Measurements from ENCODE around the gene ATG7.

The ATG7 gene

DNA sequence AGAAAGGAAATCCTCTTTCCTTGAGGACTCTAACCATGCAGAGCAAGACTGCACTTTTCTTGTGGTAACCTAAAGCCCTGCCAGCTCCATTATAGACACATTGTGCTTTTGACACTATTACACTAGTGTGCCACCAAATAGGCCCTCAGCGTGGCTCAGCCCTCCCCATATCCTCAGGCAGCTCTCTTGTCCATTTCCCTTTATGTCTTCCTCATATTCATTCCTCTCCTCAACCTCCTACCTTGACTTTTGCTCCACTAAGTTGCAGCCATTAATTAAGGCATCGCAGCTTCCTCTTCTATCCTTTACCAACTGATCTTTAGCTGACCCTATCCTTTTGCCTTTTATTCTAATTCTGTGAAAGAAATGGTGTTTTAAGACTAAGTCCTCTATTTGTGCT, 3.7 kb downstream of the ATG7 start:
- Histone ChIP-seq H3K9me3 (replicated peaks; ENCODE audit: insufficient read depth, low read length) (no peaks in the 10 kb centered on the region), H3K27me3 (replicated peaks; ENCODE audit: insufficient read depth, low read length) (no peaks in the 10 kb centered on the region), H3K79me2 (ENCODE audit: low read length) (peaks cover 57% of the 10 kb centered on the region), H3K4me3 (ENCODE audit: low read length) (no peak overlapping the region), H4K20me1 (ENCODE audit: insufficient read depth, low read length) (no peaks in the 10 kb centered on the region), H2AFZ (ENCODE audit: low read length) (no peak overlapping the region), H3K9ac (ENCODE audit: low read length) (no peak overlapping the region), H3K4me2 (ENCODE audit: low read depth, low read length) (no peak overlapping the region), H3K27ac (ENCODE audit: low read length) (no peak overlapping the region), H3K4me1 (ENCODE audit: low read length) (peaks cover 10% of the 10 kb centered on the region), H3K9me2 (replicated peaks; ENCODE audit: insufficient read depth, low read length) (no peaks in the 10 kb centered on the region), H3K36me3 (replicated peaks; ENCODE audit: insufficient read depth, low read length) (0 out of 2 replicates have a peak, but pooled peaks cover under 1% of the 10 kb centered on the region), H3F3A (ENCODE audit: insufficient read depth, low read length) (no peaks in the 10 kb centered on the region)
- no peak for DNase-seq
- TF ChIP-seq, protein P1, sequence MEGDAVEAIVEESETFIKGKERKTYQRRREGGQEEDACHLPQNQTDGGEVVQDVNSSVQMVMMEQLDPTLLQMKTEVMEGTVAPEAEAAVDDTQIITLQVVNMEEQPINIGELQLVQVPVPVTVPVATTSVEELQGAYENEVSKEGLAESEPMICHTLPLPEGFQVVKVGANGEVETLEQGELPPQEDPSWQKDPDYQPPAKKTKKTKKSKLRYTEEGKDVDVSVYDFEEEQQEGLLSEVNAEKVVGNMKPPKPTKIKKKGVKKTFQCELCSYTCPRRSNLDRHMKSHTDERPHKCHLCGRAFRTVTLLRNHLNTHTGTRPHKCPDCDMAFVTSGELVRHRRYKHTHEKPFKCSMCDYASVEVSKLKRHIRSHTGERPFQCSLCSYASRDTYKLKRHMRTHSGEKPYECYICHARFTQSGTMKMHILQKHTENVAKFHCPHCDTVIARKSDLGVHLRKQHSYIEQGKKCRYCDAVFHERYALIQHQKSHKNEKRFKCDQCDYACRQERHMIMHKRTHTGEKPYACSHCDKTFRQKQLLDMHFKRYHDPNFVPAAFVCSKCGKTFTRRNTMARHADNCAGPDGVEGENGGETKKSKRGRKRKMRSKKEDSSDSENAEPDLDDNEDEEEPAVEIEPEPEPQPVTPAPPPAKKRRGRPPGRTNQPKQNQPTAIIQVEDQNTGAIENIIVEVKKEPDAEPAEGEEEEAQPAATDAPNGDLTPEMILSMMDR (IDR thresholded peaks at IDR 0.05; ENCODE audit: low read length): no peak
- no peak for TF ChIP-seq EZH2phosphoT487 (IDR thresholded peaks at IDR 0.05; ENCODE audit: low read length)
- TF ChIP-seq EZH2 (optimal IDR thresholded peaks at IDR 0.05; ENCODE audit: low read depth, low read length): no peak

GRCh38 chr3:11276901-11277300, 4.7 kb downstream of the ATG7 start:
- no peak overlapping the region for H3K4me2 ChIP-seq (ENCODE audit: low read depth, low read length)
- no peaks in the 10 kb centered on the region for H4K20me1 ChIP-seq (ENCODE audit: insufficient read depth, low read length)
- no peak overlapping the region for H3K27ac ChIP-seq (ENCODE audit: low read length)
- no peaks in the 10 kb centered on the region for H3K27me3 ChIP-seq (replicated peaks; ENCODE audit: insufficient read depth, low read length)
- no peak overlapping the region for H3K4me3 ChIP-seq (ENCODE audit: low read length)
- no peak for DNase-seq
- no peaks in the 10 kb centered on the region for H3F3A ChIP-seq (ENCODE audit: insufficient read depth, low read length)
- no peak overlapping the region for H3K9ac ChIP-seq (ENCODE audit: low read length)
- no peak overlapping the region for H2AFZ ChIP-seq (ENCODE audit: low read length)
- peaks cover 5% of the 10 kb centered on the region; the same call in 1 of the 2 replicates for H3K4me1 ChIP-seq (ENCODE audit: low read length)
- 0 out of 2 replicates have a peak, but pooled peaks cover 3% of the 10 kb centered on the region for H3K36me3 ChIP-seq (replicated peaks; ENCODE audit: insufficient read depth, low read length)
- TF ChIP-seq EZH2phosphoT487 (IDR thresholded peaks at IDR 0.05; ENCODE audit: low read length): no peak
- no peak for TF ChIP-seq EZH2 (optimal IDR thresholded peaks at IDR 0.05; ENCODE audit: low read depth, low read length)
- TF ChIP-seq, protein P1 (IDR thresholded peaks at IDR 0.05; ENCODE audit: low read length): no peak
- no peaks in the 10 kb centered on the region for H3K9me2 ChIP-seq (replicated peaks; ENCODE audit: insufficient read depth, low read length)
- no peaks in the 10 kb centered on the region for H3K9me3 ChIP-seq (replicated peaks; ENCODE audit: insufficient read depth, low read length)
- H3K79me2 ChIP-seq (ENCODE audit: low read length): peaks cover 57% of the 10 kb centered on the region

- H2AFZ ChIP-seq (ENCODE audit: low read length): no peak overlapping the region
- no peaks in the 10 kb centered on the region for H3K9me3 ChIP-seq (replicated peaks; ENCODE audit: insufficient read depth, low read length)
- no peaks in the 10 kb centered on the region for H3K4me1 ChIP-seq (ENCODE audit: low read length)
- H3K4me2 ChIP-seq (ENCODE audit: low read depth, low read length): no peak overlapping the region
- peaks cover 9% of the 10 kb centered on the region; the same call in 1 of the 2 replicates for H3K79me2 ChIP-seq (ENCODE audit: low read length)
- no peaks in the 10 kb centered on the region for H4K20me1 ChIP-seq (ENCODE audit: insufficient read depth, low read length)
- H3K9ac ChIP-seq (ENCODE audit: low read length): no peak overlapping the region
- 0 out of 2 replicates have a peak, but pooled peaks cover 3% of the 10 kb centered on the region for H3K36me3 ChIP-seq (replicated peaks; ENCODE audit: insufficient read depth, low read length)
- H3K4me3 ChIP-seq (ENCODE audit: low read length): no peak overlapping the region
- no peak for DNase-seq
- H3K9me2 ChIP-seq (replicated peaks; ENCODE audit: insufficient read depth, low read length): no peaks in the 10 kb centered on the region
- H3F3A ChIP-seq (ENCODE audit: insufficient read depth, low read length): no peaks in the 10 kb centered on the region
- no peaks in the 10 kb centered on the region for H3K27me3 ChIP-seq (replicated peaks; ENCODE audit: insufficient read depth, low read length)
- H3K27ac ChIP-seq (ENCODE audit: low read length): no peak overlapping the region
- TF ChIP-seq EZH2 (optimal IDR thresholded peaks at IDR 0.05; ENCODE audit: low read depth, low read length) (no peak), EZH2phosphoT487 (IDR thresholded peaks at IDR 0.05; ENCODE audit: low read length) (no peak)
- TF ChIP-seq, protein P1 (IDR thresholded peaks at IDR 0.05; ENCODE audit: low read length): no peak
These were observed 10.3 kb downstream of the ATG7 start for GRCh38 chr3:11282250-11283138.

All from MM.1S (cell line).